Thyroid gland (tissue), 4 donors: Measurements from ENCODE around the gene ANKS4B.

Source experiments
- POLR2A ChIP-seq, 2 donors: fragments of 450-650 bp; IDR thresholded peaks; one replicate each; pipeline ENCODE4 v1.6.1; 2017; ENCODE audit warnings: antibody characterized with exemption in 2 of 2, mild to moderate bottlenecking in 2 of 2, moderate library complexity in 1 of 2
- TF ChIP-seq, protein P1 (sequence below), 6 experiments: fragments of 200-600 bp in 3 of 6; fragments of 450-650 bp in 3 of 6; sonication (generic) in 3 of 6; IDR thresholded peaks; one replicate each; pipeline ENCODE4 v1.5.1; 2016 to 2019; ENCODE audit warnings: antibody characterized with exemption in 6 of 6, mild to moderate bottlenecking in 2 of 6, inconsistent platforms in 1 of 6, moderate library complexity in 1 of 6

DNA sequence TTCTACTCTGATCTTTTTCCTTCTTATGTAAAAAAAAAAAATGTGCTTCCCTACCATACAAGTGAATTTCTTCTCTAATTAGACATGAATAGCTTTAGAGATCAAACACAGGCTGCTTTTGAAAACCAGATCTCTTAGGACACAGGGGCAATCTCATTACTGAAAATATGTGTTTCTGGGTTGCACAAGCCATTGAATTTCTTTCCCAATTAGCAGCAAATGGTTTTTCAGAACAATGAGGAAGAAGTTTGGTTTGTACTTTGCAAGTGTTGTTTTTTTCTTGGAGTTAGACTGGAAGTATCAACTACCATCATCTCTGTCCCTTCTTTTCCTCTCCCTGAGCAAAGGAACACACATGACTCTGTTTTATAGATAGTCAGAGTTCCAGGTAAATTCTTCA lies 5.6 kb upstream of the ANKS4B start:
- TF ChIP-seq, protein P1, sequence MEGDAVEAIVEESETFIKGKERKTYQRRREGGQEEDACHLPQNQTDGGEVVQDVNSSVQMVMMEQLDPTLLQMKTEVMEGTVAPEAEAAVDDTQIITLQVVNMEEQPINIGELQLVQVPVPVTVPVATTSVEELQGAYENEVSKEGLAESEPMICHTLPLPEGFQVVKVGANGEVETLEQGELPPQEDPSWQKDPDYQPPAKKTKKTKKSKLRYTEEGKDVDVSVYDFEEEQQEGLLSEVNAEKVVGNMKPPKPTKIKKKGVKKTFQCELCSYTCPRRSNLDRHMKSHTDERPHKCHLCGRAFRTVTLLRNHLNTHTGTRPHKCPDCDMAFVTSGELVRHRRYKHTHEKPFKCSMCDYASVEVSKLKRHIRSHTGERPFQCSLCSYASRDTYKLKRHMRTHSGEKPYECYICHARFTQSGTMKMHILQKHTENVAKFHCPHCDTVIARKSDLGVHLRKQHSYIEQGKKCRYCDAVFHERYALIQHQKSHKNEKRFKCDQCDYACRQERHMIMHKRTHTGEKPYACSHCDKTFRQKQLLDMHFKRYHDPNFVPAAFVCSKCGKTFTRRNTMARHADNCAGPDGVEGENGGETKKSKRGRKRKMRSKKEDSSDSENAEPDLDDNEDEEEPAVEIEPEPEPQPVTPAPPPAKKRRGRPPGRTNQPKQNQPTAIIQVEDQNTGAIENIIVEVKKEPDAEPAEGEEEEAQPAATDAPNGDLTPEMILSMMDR (IDR thresholded peaks at IDR 0.05) = no peak
- TF ChIP-seq POLR2A (IDR thresholded peaks at IDR 0.05) = no peak
